Progenitor cell of endocrine pancreas (in vitro differentiated cells): Measurements from ENCODE around the gene PLCD1. TPM values are rescaled to one million over a fixed set of nuclear protein-coding genes. Genes with fewer than 3 reads are reported as not detected.
"Not testable (repeated sequence)": the region's sequence is repeated elsewhere in the genome, so short reads cannot be mapped to it uniquely, and the experiment has no call there.

Source experiments
- DNase-seq: peaks from one replicate; pipeline ENCODE4 v3.0.0; 2021; ENCODE audit warnings: low spot score; ENCODE audit not compliant: unreplicated experiment
- H3K27ac Mint-ChIP-seq: 2 replicates; pipeline ENCODE4 v1.8.0; 2021; ENCODE audit warnings: mild to moderate bottlenecking, moderate library complexity, mixed read lengths
- H3K27me3 Mint-ChIP-seq: 2 replicates; pipeline ENCODE4 v1.8.0; 2021; ENCODE audit warnings: mixed read lengths
- H3K36me3 Mint-ChIP-seq: 2 replicates; pipeline ENCODE4 v1.8.0; 2022; ENCODE audit warnings: mixed read lengths; ENCODE audit not compliant: insufficient read depth
- H3K4me1 Mint-ChIP-seq: 2 replicates; pipeline ENCODE4 v1.8.0; 2021; ENCODE audit warnings: low read depth, mixed read lengths
- H3K4me3 Mint-ChIP-seq: 2 replicates; pipeline ENCODE4 v1.8.0; 2021; ENCODE audit warnings: low read depth, mild to moderate bottlenecking, moderate library complexity, mixed read lengths
- H3K9me3 Mint-ChIP-seq: 2 replicates; pipeline ENCODE4 v1.8.0; 2021; ENCODE audit warnings: low read depth, mixed read lengths
- CTCF ChIP-seq: fragments of 200-600 bp; sonication (generic); IDR thresholded peaks from one replicate; pipeline ENCODE4 v1.5.0; 2021; ENCODE audit warnings: antibody characterized with exemption, mild to moderate bottlenecking; ENCODE audit not compliant: unreplicated experiment
- total RNA-seq: library from RNA; stranded (reverse); gene quantifications from 2 replicates; pipeline ENCODE4 v1.2.1, GENCODE V29; 2021

PLCD1 gene
- total RNA-seq, 1 donor from 2014 or later: 30.0 TPM

- Mint-ChIP-seq H3K27ac (no peak overlapping the region), H3K4me1 (peaks cover 57% of the 10 kb centered on the region), H3K27me3 (peaks cover 7% of the 10 kb centered on the region), H3K9me3 (no peaks in the 10 kb centered on the region), H3K4me3 (no peak overlapping the region), H3K36me3 (peaks cover 4% of the 10 kb centered on the region)
- DNase-seq: no peak
- no peak for TF ChIP-seq CTCF
These were observed 40.4 kb downstream of the PLCD1 start for GRCh38 chr3:37988931-37989525.

- not testable (repeated sequence) for H3K9me3 Mint-ChIP-seq, H3K4me3 Mint-ChIP-seq, DNase-seq, H3K27ac Mint-ChIP-seq, H3K36me3 Mint-ChIP-seq, H3K27me3 Mint-ChIP-seq
- peaks cover 52% of the 10 kb centered on the region for H3K4me1 Mint-ChIP-seq
These were observed 41.1 kb downstream of the PLCD1 start for GRCh38 chr3:37988376-37988775.

DNA sequence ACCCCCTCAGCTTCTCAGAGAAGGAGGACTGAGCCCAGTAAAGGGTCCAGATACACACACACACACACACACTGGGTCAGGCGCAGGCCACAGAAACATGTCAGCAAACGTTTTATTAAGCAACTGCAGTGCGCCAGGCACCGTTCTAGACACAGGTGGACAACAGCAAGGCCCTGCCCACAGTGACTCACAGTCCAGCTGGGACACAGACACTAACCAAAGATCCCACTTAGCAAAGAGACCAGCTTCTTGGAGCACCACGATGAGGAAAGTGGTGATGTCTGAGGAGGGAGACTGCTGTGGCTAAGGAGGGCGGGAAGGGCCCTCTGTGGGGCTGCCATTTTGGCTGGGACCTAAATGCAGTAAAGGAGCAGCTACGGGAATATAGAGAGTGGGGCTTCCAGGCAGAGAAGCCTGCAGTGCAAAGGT lies 41.7 kb downstream of the PLCD1 start:
- TF ChIP-seq CTCF: no peak
- Mint-ChIP-seq H3K4me1 (peaks cover 46% of the 10 kb centered on the region), H3K36me3 (peaks cover 6% of the 10 kb centered on the region), H3K27ac (peak overlapping the region; percentile 10), H3K4me3 (no peak overlapping the region), H3K27me3 (peaks cover 7% of the 10 kb centered on the region), H3K9me3 (no peaks in the 10 kb centered on the region)
- DNase-seq: no peak

DNA sequence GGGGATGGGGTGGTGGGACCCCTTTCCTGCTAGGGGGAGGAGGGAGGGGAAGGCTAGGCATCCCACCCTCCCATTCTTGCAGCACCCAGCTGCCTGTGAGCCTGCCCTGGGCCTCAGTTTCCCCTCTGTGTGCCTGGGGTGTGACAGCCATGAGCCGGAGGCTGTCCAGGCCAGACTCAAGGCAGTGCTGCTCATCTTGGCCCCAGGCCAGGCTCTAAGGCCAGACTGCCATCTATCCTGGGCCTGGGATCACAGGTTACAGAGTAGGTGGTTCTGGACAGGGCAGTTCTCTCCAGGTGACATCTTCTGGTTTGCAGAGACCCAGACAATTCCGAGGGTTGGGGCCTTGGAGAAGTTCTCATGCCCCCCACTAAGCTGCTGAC lies 42.1 kb downstream of the PLCD1 start:
- Mint-ChIP-seq H3K9me3 (no peaks in the 10 kb centered on the region), H3K36me3 (peaks cover 6% of the 10 kb centered on the region), H3K4me3 (no peak overlapping the region), H3K4me1 (peaks cover 42% of the 10 kb centered on the region), H3K27ac (no peak overlapping the region), H3K27me3 (peaks cover 6% of the 10 kb centered on the region)
- no peak for DNase-seq
- TF ChIP-seq CTCF: no peak

DNA sequence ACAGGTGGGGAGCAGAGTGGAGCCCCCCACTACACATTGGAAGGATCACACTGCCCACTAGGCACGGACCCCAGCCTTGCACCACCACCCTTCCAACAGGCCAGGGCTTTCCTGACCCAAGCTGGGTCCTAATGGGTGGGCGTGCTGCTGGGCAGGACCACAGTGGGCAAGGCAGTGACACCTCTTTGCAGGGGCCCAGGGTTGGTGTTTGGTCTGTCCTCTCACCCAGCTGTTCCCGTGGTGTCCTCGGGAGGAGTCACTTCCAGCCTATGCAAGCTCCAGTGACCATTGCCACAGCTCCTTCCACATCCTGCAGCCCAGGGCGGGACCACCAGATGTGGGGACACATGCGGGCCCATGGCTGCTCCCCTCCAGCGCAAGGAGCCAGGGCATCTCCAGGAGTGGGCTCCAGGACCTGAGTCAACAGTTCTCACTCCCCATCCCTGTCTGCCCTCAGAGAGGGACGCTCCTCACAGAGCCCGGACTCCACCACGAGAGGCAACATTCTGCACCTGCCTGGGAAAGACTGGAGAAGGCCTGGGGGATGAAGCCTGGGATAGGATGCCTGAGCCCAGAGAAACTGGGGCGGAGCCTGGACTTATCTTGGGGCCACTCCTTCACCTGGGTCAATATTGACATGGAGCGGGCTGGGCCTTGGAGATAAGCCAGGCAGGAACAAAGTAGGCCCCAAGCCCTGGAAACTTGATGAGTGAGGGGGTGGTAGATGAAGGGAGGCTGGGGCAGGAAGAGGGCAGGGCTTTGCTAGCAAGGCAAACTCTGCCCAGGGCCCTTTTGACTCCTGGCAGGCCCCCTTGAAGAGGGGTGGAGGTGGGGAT lies 42.7 kb downstream of the PLCD1 start:
- Mint-ChIP-seq H3K4me3 (no peak overlapping the region), H3K27me3 (peaks cover 3% of the 10 kb centered on the region), H3K9me3 (no peaks in the 10 kb centered on the region), H3K36me3 (peaks cover 8% of the 10 kb centered on the region), H3K27ac (no peak overlapping the region), H3K4me1 (peaks cover 38% of the 10 kb centered on the region)
- DNase-seq: peak; percentile 73
- peak; percentile 13 for TF ChIP-seq CTCF
